Measurements from ENCODE around the gene NEK4.

Gene NEK4

GRCh38 chr3:52663098-52663497 is 107.6 kb downstream of the NEK4 start:
- no peak for DNase-seq (ENCODE audit: low spot score)

GRCh38 chr3:52660046-52660445 is 110.7 kb downstream of the NEK4 start:
- no peak for DNase-seq (ENCODE audit: low spot score)

All from kidney tubule cell (primary cell).